ENCODE data around the gene KAZN. TPM values are rescaled to one million over a fixed set of nuclear protein-coding genes. Genes with fewer than 3 reads are reported as not detected.

Gene KAZN
- total and polyA plus RNA-seq, 11 donors: 0.65 to 6.5 (median 2.3) TPM

GRCh38 chr1:14777516-14778506, 179.3 kb downstream of the KAZN start:
- Histone ChIP-seq H3K36me3 (no peaks in the 10 kb centered on the region), H3K27ac (no peak overlapping the region), H3K4me1 (no peaks in the 10 kb centered on the region), H3K27me3 (peaks cover 0 to 2% (median 0%) of the 10 kb centered on the region in 9 donors), H3K4me3 (no peak overlapping the region), H3K9me3 (no peaks in the 10 kb centered on the region)
- TF ChIP-seq POLR2A (IDR thresholded peaks at IDR 0.05) (no peak), CTCF (IDR thresholded peaks at IDR 0.05) (no peak)
- no peak for DNase-seq
- 67 to 74% (median 67%) methylated on average over 11 of the region's 11 CpGs for WGBS, 4 donors
- ATAC-seq: no peak
- intact Hi-C loops (cut with DNase I): loop anchor here in 8 of 10 donors (2.0 to 10.0 kb wide), 5 partner anchors 137 to 269 kb away; no protein-coding TSS in a partner anchor

GRCh38 chr1:14778541-14778897, 180.0 kb downstream of the KAZN start:
- Histone ChIP-seq H3K4me3 (no peak overlapping the region), H3K27me3 (peaks cover 0 to 2% (median 0%) of the 10 kb centered on the region in 9 donors), H3K9me3 (no peaks in the 10 kb centered on the region), H3K4me1 (no peaks in the 10 kb centered on the region), H3K27ac (no peak overlapping the region), H3K36me3 (no peaks in the 10 kb centered on the region)
- intact Hi-C loops (cut with DNase I): loop anchor here in 8 of 10 donors (2.0 to 10.0 kb wide), 5 partner anchors 136 to 269 kb away; no protein-coding TSS in a partner anchor
- 79 to 88% (median 80%) methylated on average over 3 of the region's 3 CpGs for WGBS, 4 donors
- no peak for ATAC-seq
- TF ChIP-seq POLR2A (IDR thresholded peaks at IDR 0.05) (no peak), CTCF (IDR thresholded peaks at IDR 0.05) (no peak)
- DNase-seq: no peak

GRCh38 chr1:14778898-14779865, 180.7 kb downstream of the KAZN start:
- no peaks in the 10 kb centered on the region for H3K9me3 ChIP-seq
- no peaks in the 10 kb centered on the region for H3K36me3 ChIP-seq
- H3K4me1 ChIP-seq: no peaks in the 10 kb centered on the region
- intact Hi-C loops (cut with DNase I): loop anchor here in 8 of 10 donors (1.0 to 10.0 kb wide), 6 partner anchors 136 to 268 kb away; no protein-coding TSS in a partner anchor
- ATAC-seq: no peak
- peak in 1 of 5 donors; percentile 22 for DNase-seq
- no peak overlapping the region for H3K4me3 ChIP-seq
- TF ChIP-seq CTCF (IDR thresholded peaks at IDR 0.05) (peak; percentile 48 to 73 (median 64)), POLR2A (IDR thresholded peaks at IDR 0.05) (no peak)
- H3K27ac ChIP-seq: no peak overlapping the region
- 62 to 72% (median 66%) methylated on average over 12 of the region's 12 CpGs for WGBS, 4 donors
- H3K27me3 ChIP-seq: peaks cover 0 to 2% (median 0%) of the 10 kb centered on the region in 9 donors
